ENCODE data around the gene TRMT11. TPM values are rescaled to one million over a fixed set of nuclear protein-coding genes. Genes with fewer than 3 reads are reported as not detected.

TRMT11 gene
- total and polyA plus RNA-seq, 9 of the 15 experiments (the other 6 are each of a cell fraction or from before 2014, with no cell fraction given), result 38.8 to 88.0 (median 59.8) TPM

GRCh38 chr6:125945378-125946141, 40.8 kb upstream of the TRMT11 start (continued):
- TF ChIP-seq, protein P1, sequence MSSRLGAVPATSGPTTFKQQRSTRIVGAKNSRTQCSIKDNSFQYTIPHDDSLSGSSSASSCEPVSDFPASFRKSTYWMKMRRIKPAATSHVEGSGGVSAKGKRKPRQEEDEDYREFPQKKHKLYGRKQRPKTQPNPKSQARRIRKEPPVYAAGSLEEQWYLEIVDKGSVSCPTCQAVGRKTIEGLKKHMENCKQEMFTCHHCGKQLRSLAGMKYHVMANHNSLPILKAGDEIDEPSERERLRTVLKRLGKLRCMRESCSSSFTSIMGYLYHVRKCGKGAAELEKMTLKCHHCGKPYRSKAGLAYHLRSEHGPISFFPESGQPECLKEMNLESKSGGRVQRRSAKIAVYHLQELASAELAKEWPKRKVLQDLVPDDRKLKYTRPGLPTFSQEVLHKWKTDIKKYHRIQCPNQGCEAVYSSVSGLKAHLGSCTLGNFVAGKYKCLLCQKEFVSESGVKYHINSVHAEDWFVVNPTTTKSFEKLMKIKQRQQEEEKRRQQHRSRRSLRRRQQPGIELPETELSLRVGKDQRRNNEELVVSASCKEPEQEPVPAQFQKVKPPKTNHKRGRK (tag; IDR thresholded peaks at IDR 0.05), result peak; percentile 52
- TF ChIP-seq POLR2AphosphoS5 (IDR thresholded peaks at IDR 0.05; ENCODE audit: control insufficient read depth, insufficient read depth, low read depth, low read length) (no peak), NFXL1 (CRISPR knock-in tag; IDR thresholded peaks at IDR 0.05) (no peak), CREB3 (tag; conservative IDR thresholded peaks at IDR 0.05; ENCODE audit: low read depth) (no peak)

GRCh38 chr6:125947615-125948014, 38.7 kb upstream of the TRMT11 start:
- ChIA-PET CTCF (ENCODE audit: low intra/inter-chr PET ratio) (no interaction called here), POLR2A (interaction anchor here (1.0 to 1.6 kb wide), 3 partner anchors 9 to 50 kb away, joined by 4 to 6 read pairs (median 5); partner anchors contain the start of gene HINT3)
- no peaks in the 10 kb centered on the region for H3K79me2 ChIP-seq (ENCODE audit: control insufficient read depth, insufficient read depth, low read length)
- 0 out of 2 replicates have a peak overlapping the region, but pooled peaks have one; percentile 2 for H2AFZ ChIP-seq (ENCODE audit: low read depth, low read length)
- no TSS peak for BruUV-seq (replicated peaks)
- peaks cover 23 to 77% of the 10 kb centered on the region in 2 experiments for H3K4me1 ChIP-seq (replicated peaks in 1 of 2; ENCODE audit: control insufficient read depth in 2 of 2, insufficient read depth in 2 of 2, low read length in 2 of 2)
- no peak overlapping the region for H3K4me2 ChIP-seq (ENCODE audit: insufficient read depth, low read length)
- DNase-seq (ENCODE audit: extremely low read depth in 1 of 4, low spot score in 3 of 4), result no peak
- H4K20me1 ChIP-seq (replicated peaks; ENCODE audit: control insufficient read depth, insufficient read depth, low read length), result no peaks in the 10 kb centered on the region
- peaks cover 5% of the 10 kb centered on the region; the same call in 1 of the 2 replicates for H3K9me3 ChIP-seq (replicated peaks; ENCODE audit: control insufficient read depth, insufficient read depth, low read depth, low read length)
- H3K36me3 ChIP-seq (ENCODE audit: control insufficient read depth, insufficient read depth, low read length), result no peaks in the 10 kb centered on the region
- TF ChIP-seq NR2F6 (CRISPR knock-in tag; IDR thresholded peaks at IDR 0.05) (0 out of 2 replicates have a peak, but pooled peaks have one; percentile 10), RUNX1 (IDR thresholded peaks at IDR 0.05; ENCODE audit: low read depth) (no peak)
- no peak for ATAC-seq
- H3K9me1 ChIP-seq (ENCODE audit: control insufficient read depth, insufficient read depth, low read length), result no peaks in the 10 kb centered on the region
- no peaks in the 10 kb centered on the region for H3K27me3 ChIP-seq (ENCODE audit: control insufficient read depth in 2 of 2, insufficient read depth in 2 of 2, low read length in 2 of 2)
- in situ Hi-C loops (cut with MboI) (no loop called here), intact Hi-C loops (cut with micrococcal nuclease) (loop anchor here (2.0 kb wide), 1 partner anchor 25 kb away; no protein-coding TSS in a partner anchor)
- FAIRE-seq, result no peak
- 85% methylated on average over 2 of the region's 2 CpGs for WGBS (ENCODE audit: insufficient coverage, low coverage, missing lambda C conversion rate)
- no peak overlapping the region for H3K4me3 ChIP-seq
- no peak overlapping the region; the same call in 2 of the 3 replicates for H3K27ac ChIP-seq (ENCODE audit: extremely low read depth, low read depth, low read length)
- no peak overlapping the region for H3K9ac ChIP-seq (ENCODE audit: insufficient read depth in 1 of 2, low read depth in 2 of 2, low read length in 2 of 2)

All from K562 (cell line).